DMS153 (cell line): ENCODE results near the gene SLC4A3.

Experiments
- DNase-seq: peaks from one replicate; lab custom pipeline; 2025; lab: John Stamatoyannopoulos, UW

SLC4A3 gene

DNA sequence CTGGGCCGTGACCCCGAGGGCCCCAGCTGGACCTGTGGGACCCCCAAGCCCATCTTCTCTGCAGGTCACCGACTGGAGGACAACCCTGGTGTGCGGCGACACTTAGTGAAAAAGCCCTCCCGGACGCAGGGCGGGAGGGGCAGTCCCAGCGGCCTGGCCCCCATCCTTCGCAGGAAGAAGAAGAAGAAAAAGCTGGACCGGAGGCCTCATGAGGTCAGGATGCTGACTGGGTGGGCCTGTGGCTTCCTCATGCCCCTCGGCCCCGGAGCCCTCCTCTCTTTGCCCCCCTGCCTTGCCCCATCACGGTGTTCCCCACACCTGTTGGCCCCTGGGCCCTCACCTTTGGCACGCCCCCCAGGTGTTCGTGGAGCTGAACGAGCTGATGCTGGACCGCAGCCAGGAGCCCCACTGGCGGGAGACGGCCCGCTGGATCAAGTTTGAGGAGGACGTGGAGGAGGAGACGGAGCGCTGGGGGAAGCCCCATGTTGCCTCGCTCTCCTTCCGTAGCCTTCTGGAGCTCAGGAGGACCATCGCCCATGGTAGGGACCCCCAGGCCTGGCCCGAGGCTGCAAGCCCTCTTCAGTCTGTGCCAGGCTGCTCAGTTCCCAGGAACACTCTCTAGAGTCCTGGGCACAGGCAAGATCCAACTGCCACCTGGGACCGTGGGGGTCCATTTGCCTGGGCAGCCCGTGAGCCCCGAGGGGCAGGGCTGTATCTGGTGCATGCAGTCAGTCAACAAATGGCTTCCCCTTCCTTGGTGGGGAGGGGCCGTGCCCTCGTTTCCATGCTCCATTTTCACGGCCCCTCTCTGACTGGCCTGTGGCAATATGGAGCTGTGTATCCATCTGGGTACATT is 4.7 kb downstream of the SLC4A3 start:
- no peak for DNase-seq

GRCh38 chr2:219632760-219633105 is 5.3 kb downstream of the SLC4A3 start:
- DNase-seq = no peak

DNA sequence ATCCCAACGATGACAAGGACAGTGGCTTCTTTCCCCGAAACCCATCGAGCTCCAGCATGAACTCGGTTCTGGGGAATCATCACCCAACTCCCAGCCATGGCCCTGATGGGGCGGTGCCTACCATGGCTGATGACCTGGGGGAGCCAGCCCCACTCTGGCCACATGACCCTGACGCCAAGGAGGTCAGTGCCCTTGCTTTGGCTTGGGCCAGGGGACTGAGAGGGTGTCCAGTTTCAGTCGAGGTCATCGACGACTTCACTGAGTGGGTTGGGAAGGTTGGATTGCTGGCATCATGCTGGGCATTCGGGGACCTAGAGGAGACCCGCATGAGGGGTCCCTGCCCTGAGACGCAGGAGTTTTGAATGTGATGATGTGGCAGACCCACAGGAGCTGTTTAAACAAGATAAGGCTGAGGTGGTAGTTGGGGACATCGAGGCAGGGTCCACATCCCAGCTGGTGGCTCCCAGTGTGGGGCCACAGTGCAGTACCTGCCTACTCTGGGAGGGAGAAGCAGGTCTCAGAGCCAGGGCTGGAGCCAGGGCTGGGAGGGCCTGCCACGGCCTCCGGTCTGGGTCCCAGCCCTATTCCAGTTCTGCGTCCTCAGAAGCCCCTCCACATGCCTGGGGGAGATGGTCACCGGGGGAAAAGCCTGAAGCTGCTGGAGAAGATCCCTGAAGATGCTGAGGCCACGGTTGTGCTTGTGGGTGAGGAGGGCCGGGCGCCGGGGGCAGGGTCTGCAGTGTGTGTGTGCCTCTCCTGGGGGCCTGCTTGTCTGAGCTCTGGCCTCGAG is 6.0 kb downstream of the SLC4A3 start:
- no peak for DNase-seq

DNA sequence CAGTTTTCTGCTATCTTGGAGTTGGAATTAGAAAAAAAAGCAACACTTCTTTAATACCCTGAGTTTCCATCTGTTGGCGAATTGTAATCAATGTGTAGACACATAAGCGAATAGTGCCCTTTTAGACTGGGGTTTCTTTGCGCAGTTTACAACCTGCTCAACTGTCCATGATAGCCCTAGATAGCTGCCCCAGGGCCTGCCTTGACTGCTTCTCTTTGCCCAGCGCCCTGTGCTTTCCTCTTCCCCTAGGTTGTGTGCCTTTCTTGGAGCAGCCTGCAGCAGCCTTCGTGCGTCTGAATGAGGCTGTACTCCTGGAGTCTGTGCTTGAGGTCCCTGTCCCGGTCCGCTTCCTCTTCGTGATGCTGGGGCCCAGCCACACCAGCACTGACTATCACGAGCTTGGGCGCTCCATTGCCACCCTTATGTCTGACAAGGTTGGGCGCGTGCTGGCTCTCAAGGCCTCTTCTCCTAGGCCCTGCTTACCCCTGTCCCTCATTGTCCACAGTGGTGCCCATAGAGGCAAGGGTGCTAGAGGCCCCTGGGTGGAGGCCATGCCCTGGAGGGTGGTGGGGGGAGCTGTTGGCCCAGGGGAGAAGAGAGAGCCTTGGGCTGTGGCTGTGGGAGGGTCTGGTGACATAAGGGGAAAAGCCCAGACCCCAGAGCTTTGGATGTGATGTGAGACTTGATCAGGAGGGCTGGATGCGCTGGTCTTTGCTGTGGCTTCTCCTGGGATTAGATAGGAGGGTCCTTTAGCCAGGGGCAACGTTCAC is 6.9 kb downstream of the SLC4A3 start:
- DNase-seq = no peak

GRCh38 chr2:219634951-219635751 is 7.7 kb downstream of the SLC4A3 start:
- DNase-seq = no peak

- DNase-seq = no peak
Measured at GRCh38 chr2:219636144-219636915, 8.9 kb downstream of the SLC4A3 start.

DNA sequence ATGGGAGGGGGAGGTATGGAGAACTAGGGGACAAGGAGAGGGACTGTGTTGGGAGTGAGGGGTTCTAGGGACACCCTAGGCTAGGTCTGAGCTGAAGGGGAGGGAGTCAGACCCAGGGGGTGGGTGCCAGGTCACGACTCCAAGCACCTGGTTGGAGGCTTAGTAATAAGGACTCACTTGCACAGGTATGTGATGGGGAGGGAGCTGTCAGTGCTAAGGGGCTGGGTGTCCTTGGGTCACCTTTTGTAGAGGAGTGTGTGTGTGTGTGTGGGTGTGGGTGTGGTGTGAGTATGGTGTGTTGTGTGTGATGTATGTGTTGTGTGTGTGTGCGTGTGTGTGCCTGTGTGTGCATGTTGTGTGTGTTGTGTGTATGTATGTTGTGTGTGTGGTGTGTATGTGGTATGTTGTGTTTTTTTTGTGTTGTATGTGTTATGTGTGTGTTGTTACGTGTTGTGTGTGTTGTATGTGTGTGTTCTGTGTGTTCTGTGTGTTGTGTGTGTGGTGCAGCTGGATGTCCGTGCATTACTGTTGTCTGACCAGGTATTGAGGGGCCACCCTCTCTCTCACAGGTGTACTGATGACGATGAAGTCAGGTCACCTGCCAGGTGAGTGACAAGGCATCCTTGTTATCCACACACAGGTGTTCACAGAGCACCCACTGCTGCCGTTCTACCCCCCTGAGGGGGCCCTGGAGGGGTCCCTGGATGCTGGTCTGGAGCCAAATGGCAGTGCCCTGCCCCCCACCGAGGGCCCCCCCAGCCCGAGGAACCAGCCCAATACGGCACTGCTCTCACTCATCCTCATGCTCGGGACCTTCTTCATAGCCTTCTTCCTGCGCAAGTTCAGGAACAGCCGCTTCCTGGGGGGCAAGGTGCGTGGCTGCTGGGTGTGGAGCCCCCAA is 9.8 kb downstream of the SLC4A3 start:
- DNase-seq = no peak

DNA sequence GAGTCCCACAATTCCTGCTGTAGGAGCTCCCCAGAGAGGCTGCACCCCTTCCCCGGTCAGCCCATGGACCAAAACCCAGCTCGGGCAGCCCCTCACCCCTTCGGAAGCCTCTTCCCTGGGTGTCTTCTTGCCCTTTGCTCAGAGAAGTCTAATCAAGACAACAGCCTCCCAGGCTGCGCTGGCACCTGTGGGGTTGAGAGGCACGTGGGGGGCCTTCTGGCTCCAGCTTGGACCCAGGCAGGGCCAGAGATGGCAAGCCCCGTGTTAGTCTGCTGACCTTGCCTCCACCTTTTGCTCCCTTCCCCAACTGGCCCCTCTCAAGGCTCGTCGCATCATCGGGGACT is 10.4 kb downstream of the SLC4A3 start:
- no peak for DNase-seq

DNA sequence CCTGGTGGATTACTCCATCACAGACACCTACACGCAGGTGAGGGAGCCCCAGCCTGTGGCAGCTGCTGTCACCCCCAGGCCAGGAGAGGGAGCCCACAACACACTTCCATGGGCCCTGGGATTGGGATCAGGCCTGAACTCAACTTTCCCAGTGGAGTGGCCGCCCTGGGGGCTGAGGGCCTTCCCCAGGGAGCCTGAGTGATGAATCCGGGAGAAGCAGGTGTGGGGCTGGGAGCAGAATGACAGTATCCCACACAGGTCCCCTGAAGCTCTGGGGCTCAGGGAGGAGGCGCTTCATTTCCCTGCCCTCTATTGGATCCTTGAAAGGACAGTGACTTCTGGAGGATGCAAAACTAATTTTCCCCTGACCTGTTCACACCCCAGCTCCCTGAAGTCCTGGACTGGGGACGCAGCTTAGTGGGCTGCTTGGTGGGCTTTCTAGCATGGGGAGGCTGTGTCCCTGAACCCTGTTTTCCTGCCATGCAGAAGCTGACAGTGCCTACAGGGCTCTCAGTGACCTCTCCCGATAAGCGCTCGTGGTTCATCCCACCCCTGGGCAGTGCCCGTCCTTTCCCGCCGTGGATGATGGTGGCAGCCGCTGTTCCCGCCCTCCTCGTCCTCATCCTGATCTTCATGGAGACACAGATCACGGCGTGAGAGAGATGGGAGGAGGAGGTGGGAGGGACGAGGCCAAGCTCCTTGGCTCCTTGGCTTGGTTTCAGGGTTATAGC is 11.0 kb downstream of the SLC4A3 start:
- DNase-seq = no peak

- DNase-seq = no peak
Measured at GRCh38 chr2:219638948-219639755, 11.7 kb downstream of the SLC4A3 start.

DNA sequence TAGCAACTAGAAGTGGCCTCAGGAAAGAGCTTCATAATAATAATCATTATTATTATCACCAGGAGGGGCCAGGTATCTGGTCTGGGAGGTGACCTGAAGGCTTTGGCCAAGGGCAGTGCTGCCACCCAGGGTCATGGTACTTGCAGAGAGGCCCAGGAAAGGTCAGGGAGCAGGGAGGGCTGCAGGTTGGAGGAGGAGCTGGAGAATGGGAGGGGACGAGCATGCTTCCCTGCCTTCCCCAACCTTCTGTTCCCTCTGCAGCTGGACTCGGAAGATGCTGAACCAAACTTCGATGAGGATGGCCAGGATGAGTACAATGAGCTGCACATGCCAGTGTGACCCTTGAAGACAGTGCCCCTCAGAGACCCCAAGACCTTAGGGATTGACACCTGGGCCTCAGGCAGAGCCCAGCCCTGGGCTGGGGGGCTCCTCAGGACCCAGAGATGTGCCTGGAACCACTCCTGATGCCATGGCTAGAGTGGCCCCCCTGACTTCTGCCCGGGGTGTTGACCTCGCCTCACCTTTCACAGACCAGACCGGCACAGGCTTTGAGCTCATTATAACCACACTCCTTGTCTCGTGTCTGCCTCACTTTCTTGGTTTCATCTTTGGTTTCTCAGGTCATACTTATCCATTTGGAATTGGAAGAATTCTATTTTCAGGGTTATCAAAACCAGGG is 14.1 kb downstream of the SLC4A3 start:
- DNase-seq = no peak

- no peak for DNase-seq
Measured at GRCh38 chr2:219642069-219642454, 14.6 kb downstream of the SLC4A3 start.

GRCh38 chr2:219642465-219643083 is 15.1 kb downstream of the SLC4A3 start:
- peak; percentile 88 for DNase-seq

- no peak for DNase-seq
Measured at GRCh38 chr2:219643084-219643473, 15.6 kb downstream of the SLC4A3 start.

- DNase-seq = peak; percentile 4
Measured at GRCh38 chr2:219643788-219644398, 16.5 kb downstream of the SLC4A3 start.

DNA sequence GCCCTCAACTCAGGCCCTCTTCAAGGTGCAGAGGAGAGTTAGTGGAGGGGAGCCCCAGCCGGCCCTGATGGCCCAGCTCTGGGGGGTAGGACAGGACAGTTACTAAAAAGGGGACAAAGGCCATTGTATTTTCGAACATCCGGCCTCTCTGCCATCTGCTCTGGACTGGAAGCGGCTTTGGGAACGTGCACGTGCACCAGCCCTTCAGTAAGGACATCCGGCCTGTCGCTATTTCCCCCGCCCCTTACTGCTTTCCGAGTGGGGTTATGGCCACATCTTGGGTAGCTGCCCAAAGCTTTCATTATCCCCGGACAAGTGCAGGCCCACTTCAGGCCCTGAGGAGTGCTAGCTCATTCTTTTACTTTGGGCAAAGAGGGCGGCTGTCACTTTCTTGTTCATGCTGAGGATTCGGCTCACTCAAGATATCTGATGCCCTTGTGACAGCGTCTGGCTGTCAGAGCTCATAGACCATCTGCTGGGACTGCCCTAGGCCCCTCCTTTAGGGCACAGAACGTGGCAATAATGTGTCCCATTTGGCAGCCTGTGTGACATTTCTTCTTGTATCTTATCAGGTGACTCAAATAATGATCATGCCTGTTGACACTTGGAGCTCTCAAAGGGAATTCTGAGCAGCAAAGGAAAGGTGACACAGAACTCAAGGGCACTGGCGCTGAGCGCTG is 17.5 kb downstream of the SLC4A3 start:
- peak; percentile 13 for DNase-seq
